HepG2 (cell line): Measurements from ENCODE around the gene CELSR2. TPM values are rescaled to one million over a fixed set of nuclear protein-coding genes. Genes with fewer than 3 reads are reported as not detected.
A peak's percentile ranks its signal among the peaks of the same experiment; 100 is the strongest.

Experiments used
- MAFG ChIP-seq: sonication (generic); formaldehyde crosslinking; IDR thresholded peaks from 2 replicates; pipeline ENCODE4 v1.5.1; 2020; ENCODE audit warnings: mild to moderate bottlenecking, missing genetic modification reagents
- MEIS2 ChIP-seq: sonication (generic); formaldehyde crosslinking; IDR thresholded peaks from 2 replicates; pipeline ENCODE4 v1.9.0; 2021; ENCODE audit warnings: mild to moderate bottlenecking, missing genetic modification reagents
- PAX8 ChIP-seq: sonication (generic); formaldehyde crosslinking; IDR thresholded peaks from 2 replicates; pipeline ENCODE4 v1.8.0; 2022; ENCODE audit warnings: mild to moderate bottlenecking, missing genetic modification reagents, borderline replicate concordance
- REST ChIP-seq, 2 experiments: IDR thresholded peaks; 2 replicates each; pipeline ENCODE4 v1.6.1; 2011 to 2012; ENCODE audit warnings: low read length in 2 of 2, borderline replicate concordance in 1 of 2, low read depth in 1 of 2, mild to moderate bottlenecking in 1 of 2, moderate library complexity in 1 of 2
- THAP9 ChIP-seq: sonication (generic); formaldehyde crosslinking; IDR thresholded peaks from 2 replicates; pipeline ENCODE4; 2020; ENCODE audit warnings: missing genetic modification reagents, mild to moderate bottlenecking, borderline replicate concordance
- ZBTB43 ChIP-seq: sonication (generic); formaldehyde crosslinking; conservative IDR thresholded peaks from 2 replicates; pipeline ENCODE4 v1.4.0; 2020; ENCODE audit warnings: missing genetic modification reagents
- ZNF317 ChIP-seq: sonication (generic); formaldehyde crosslinking; IDR thresholded peaks from 2 replicates; pipeline ENCODE4 v1.5.0; 2020; ENCODE audit warnings: mild to moderate bottlenecking, missing genetic modification reagents
- ZNF367 ChIP-seq: sonication (generic); formaldehyde crosslinking; IDR thresholded peaks from 2 replicates; pipeline ENCODE4 v1.4.0; 2020; ENCODE audit warnings: missing genetic modification reagents, borderline replicate concordance
- ZNF790 ChIP-seq: sonication (generic); formaldehyde crosslinking; IDR thresholded peaks from 2 replicates; pipeline ENCODE4 v1.8.0; 2022; ENCODE audit warnings: missing genetic modification reagents, mild to moderate bottlenecking, borderline replicate concordance
- polyA plus RNA-seq, 8 experiments: library from polyadenylated mRNA; depleted of rRNA in 3 of 8; stranded (reverse) in 7 of 8; unstranded in 1 of 8; fragments of >200 nt; fragmentation: Illumina TruSeq in 4 of 8; extraction: Trizol in 4 of 8; gene quantifications; 2 replicates each; pipeline versions ENCODE4 v1.2.1 to v1.2.3, GENCODE V29; 2011 to 2016; ENCODE audit warnings: low read depth in 4 of 8, missing spikeins in 1 of 8, mixed read lengths in 1 of 8; ENCODE audit not compliant: insufficient read depth in 1 of 8
- total RNA-seq, 5 experiments: library from RNA; depleted of rRNA; stranded (reverse); fragments of >200 nt; fragmentation: Illumina TruSeq; extraction: Trizol; gene quantifications; 2 replicates each; pipeline ENCODE4 v1.2.3, GENCODE V29; 2016; ENCODE audit warnings: low read depth in 1 of 5
- TF ChIP-seq, protein P1 (sequence below): sonication (generic); formaldehyde crosslinking; IDR thresholded peaks from 2 replicates; pipeline ENCODE4 v1.5.0; 2020; ENCODE audit warnings: mild to moderate bottlenecking, missing genetic modification reagents, moderate library complexity
- TF ChIP-seq, protein P2 (sequence below): sonication (generic); formaldehyde crosslinking; IDR thresholded peaks from 2 replicates; pipeline ENCODE4 v1.4.0; 2020; ENCODE audit warnings: missing genetic modification reagents

CELSR2 gene
- total and polyA plus RNA-seq, 2 of the 13 experiments (the other 11 are each of a cell fraction or from before 2014, with no cell fraction given) = 4.0 to 6.6 TPM

DNA sequence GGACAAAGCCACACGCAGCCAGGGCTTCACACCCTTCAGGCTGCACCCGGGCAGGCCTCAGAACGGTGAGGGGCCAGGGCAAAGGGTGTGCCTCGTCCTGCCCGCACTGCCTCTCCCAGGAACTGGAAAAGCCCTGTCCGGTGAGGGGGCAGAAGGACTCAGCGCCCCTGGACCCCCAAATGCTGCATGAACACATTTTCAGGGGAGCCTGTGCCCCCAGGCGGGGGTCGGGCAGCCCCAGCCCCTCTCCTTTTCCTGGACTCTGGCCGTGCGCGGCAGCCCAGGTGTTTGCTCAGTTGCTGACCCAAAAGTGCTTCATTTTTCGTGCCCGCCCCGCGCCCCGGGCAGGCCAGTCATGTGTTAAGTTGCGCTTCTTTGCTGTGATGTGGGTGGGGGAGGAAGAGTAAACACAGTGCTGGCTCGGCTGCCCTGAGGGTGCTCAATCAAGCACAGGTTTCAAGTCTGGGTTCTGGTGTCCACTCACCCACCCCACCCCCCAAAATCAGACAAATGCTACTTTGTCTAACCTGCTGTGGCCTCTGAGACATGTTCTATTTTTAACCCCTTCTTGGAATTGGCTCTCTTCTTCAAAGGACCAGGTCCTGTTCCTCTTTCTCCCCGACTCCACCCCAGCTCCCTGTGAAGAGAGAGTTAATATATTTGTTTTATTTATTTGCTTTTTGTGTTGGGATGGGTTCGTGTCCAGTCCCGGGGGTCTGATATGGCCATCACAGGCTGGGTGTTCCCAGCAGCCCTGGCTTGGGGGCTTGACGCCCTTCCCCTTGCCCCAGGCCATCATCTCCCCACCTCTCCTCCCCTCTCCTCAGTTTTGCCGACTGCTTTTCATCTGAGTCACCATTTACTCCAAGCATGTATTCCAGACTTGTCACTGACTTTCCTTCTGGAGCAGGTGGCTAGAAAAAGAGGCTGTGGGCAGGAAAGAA lies 25.5 kb downstream of the CELSR2 start (continued):
- TF ChIP-seq ZNF790 (CRISPR knock-in tag) (no peak), ZNF367 (CRISPR knock-in tag) (no peak), ZBTB43 (0 out of 2 replicates have a peak, but pooled peaks have one; percentile 36), ZNF317 (CRISPR knock-in tag) (0 out of 2 replicates have a peak, but pooled peaks have one; percentile 35), MAFG (CRISPR knock-in tag) (no peak), MEIS2 (peak; percentile 62; the same call in 1 of the 2 replicates), THAP9 (CRISPR knock-in tag) (no peak), PAX8 (CRISPR knock-in tag) (no peak), REST (IDR thresholded peaks at IDR 0.05; ENCODE audit: borderline replicate concordance in 1 of 2, low read depth in 1 of 2, low read length in 2 of 2) (no peak)
- TF ChIP-seq, protein P1, sequence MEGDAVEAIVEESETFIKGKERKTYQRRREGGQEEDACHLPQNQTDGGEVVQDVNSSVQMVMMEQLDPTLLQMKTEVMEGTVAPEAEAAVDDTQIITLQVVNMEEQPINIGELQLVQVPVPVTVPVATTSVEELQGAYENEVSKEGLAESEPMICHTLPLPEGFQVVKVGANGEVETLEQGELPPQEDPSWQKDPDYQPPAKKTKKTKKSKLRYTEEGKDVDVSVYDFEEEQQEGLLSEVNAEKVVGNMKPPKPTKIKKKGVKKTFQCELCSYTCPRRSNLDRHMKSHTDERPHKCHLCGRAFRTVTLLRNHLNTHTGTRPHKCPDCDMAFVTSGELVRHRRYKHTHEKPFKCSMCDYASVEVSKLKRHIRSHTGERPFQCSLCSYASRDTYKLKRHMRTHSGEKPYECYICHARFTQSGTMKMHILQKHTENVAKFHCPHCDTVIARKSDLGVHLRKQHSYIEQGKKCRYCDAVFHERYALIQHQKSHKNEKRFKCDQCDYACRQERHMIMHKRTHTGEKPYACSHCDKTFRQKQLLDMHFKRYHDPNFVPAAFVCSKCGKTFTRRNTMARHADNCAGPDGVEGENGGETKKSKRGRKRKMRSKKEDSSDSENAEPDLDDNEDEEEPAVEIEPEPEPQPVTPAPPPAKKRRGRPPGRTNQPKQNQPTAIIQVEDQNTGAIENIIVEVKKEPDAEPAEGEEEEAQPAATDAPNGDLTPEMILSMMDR (CRISPR knock-in tag) = no peak
- TF ChIP-seq, protein P2, sequence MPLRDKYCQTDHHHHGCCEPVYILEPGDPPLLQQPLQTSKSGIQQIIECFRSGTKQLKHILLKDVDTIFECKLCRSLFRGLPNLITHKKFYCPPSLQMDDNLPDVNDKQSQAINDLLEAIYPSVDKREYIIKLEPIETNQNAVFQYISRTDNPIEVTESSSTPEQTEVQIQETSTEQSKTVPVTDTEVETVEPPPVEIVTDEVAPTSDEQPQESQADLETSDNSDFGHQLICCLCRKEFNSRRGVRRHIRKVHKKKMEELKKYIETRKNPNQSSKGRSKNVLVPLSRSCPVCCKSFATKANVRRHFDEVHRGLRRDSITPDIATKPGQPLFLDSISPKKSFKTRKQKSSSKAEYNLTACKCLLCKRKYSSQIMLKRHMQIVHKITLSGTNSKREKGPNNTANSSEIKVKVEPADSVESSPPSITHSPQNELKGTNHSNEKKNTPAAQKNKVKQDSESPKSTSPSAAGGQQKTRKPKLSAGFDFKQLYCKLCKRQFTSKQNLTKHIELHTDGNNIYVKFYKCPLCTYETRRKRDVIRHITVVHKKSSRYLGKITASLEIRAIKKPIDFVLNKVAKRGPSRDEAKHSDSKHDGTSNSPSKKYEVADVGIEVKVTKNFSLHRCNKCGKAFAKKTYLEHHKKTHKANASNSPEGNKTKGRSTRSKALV (CRISPR knock-in tag) = no peak
